Inflammatory macrophage treated with lipopolysaccharide for 1 hour (primary cell): ENCODE data around the gene RAB7A.

Experiments
- DNase-seq, 2 donors: peaks; one replicate each; pipeline ENCODE4 v3.0.0-alpha.2; 2020 to 2022

RAB7A gene

GRCh38 chr3:128794770-128795649 lies 69.0 kb downstream of the RAB7A start:
- DNase-seq, result peak in 1 of 2 donors; percentile 73

- DNase-seq, result no peak
These were observed 73.7 kb downstream of the RAB7A start for GRCh38 chr3:128799653-128800052.

- DNase-seq, result peak in 1 of 2 donors; percentile 23
These were observed 74.5 kb downstream of the RAB7A start for GRCh38 chr3:128800241-128801187.

GRCh38 chr3:128801779-128802380 lies 75.9 kb downstream of the RAB7A start:
- peak; percentile 44 to 63 for DNase-seq

GRCh38 chr3:128803307-128803706 lies 77.3 kb downstream of the RAB7A start:
- no peak for DNase-seq

GRCh38 chr3:128804017-128804810 lies 78.2 kb downstream of the RAB7A start:
- DNase-seq, result peak; percentile 74 to 88

GRCh38 chr3:128804811-128805155 lies 78.8 kb downstream of the RAB7A start:
- peak; percentile 27 to 73 for DNase-seq

GRCh38 chr3:128805772-128806171 lies 79.8 kb downstream of the RAB7A start:
- DNase-seq, result peak; percentile 84 to 92

- DNase-seq, result peak; percentile 34 to 65
These were observed 80.6 kb downstream of the RAB7A start for GRCh38 chr3:128806588-128806987.

- no peak for DNase-seq
These were observed 81.3 kb downstream of the RAB7A start for GRCh38 chr3:128807186-128807830.

GRCh38 chr3:128808672-128809071 lies 82.7 kb downstream of the RAB7A start:
- DNase-seq, result no peak

GRCh38 chr3:128813097-128813496 lies 87.1 kb downstream of the RAB7A start:
- peak; percentile 34 to 68 for DNase-seq

- peak; percentile 63 to 74 for DNase-seq
These were observed 88.1 kb downstream of the RAB7A start for GRCh38 chr3:128814060-128814459.

- DNase-seq, result peak; percentile 70 to 78
These were observed 88.7 kb downstream of the RAB7A start for GRCh38 chr3:128814519-128815317.

- no peak for DNase-seq
These were observed 89.5 kb downstream of the RAB7A start for GRCh38 chr3:128815318-128816064.

GRCh38 chr3:128818186-128818787 lies 92.3 kb downstream of the RAB7A start:
- DNase-seq, result no peak

GRCh38 chr3:128820252-128820839 lies 94.4 kb downstream of the RAB7A start:
- DNase-seq, result no peak

- DNase-seq, result no peak
These were observed 97.0 kb downstream of the RAB7A start for GRCh38 chr3:128823008-128823407.

GRCh38 chr3:128823631-128824030 lies 97.6 kb downstream of the RAB7A start:
- no peak for DNase-seq
